GM23338 (cell line): Measurements from ENCODE around the gene CACNB2. TPM values are rescaled to one million over a fixed set of nuclear protein-coding genes. Genes with fewer than 3 reads are reported as not detected.

ENCODE experiments used
- ATAC-seq: fragments of 200-7000 bp; cut with Tn5 transposase; 3 replicates; pipeline ENCODE4 v1.9.1; 2020
- DNase-seq: peaks from one replicate; pipeline ENCODE4 v3.0.0-alpha.2; 2015; ENCODE audit warnings: low spot score
- H2AFZ ChIP-seq: fragments of 200-600 bp; sonication (generic); 2 replicates; pipeline ENCODE4 v1.8.0; 2016; ENCODE audit warnings: antibody characterized with exemption, mild to moderate bottlenecking, moderate library complexity
- H3F3A ChIP-seq: fragments of 200-600 bp; sonication (generic); replicated peaks from 2 replicates; pipeline ENCODE4 v1.8.0; 2017; ENCODE audit warnings: antibody characterized with exemption, mixed run types, low read depth
- H3K27ac ChIP-seq: fragments of 200-600 bp; sonication (generic); 2 replicates; pipeline ENCODE4 v1.6.1; 2016; ENCODE audit warnings: low read depth
- H3K27me3 ChIP-seq: fragments of 200-600 bp; sonication (generic); 2 replicates; pipeline ENCODE4 v1.8.0; 2016; ENCODE audit warnings: mild to moderate bottlenecking, mixed run types, moderate library complexity; ENCODE audit not compliant: insufficient read depth
- H3K36me3 ChIP-seq: fragments of 200-600 bp; sonication (generic); 2 replicates; pipeline ENCODE4 v1.8.0; 2016; ENCODE audit warnings: mild to moderate bottlenecking; ENCODE audit not compliant: insufficient read depth
- H3K4me1 ChIP-seq: fragments of 200-600 bp; sonication (generic); 2 replicates; pipeline ENCODE4 v1.8.0; 2016; ENCODE audit warnings: mild to moderate bottlenecking, moderate library complexity; ENCODE audit not compliant: insufficient read depth
- H3K4me2 ChIP-seq: fragments of 200-600 bp; sonication (generic); 2 replicates; pipeline ENCODE4 v1.7.1; 2017; ENCODE audit warnings: mixed run types
- H3K4me3 ChIP-seq: fragments of 200-600 bp; sonication (generic); 2 replicates; pipeline ENCODE4 v1.6.1; 2016; ENCODE audit warnings: mixed run types
- H3K79me2 ChIP-seq: fragments of 200-600 bp; sonication (generic); replicated peaks from 2 replicates; pipeline ENCODE4 v1.8.0; 2017; ENCODE audit warnings: mild to moderate bottlenecking; ENCODE audit not compliant: insufficient read depth
- H3K9me2 ChIP-seq: fragments of 200-600 bp; sonication (generic); 2 replicates; pipeline ENCODE4 v1.8.0; 2017; ENCODE audit not compliant: insufficient read depth
- H4K20me1 ChIP-seq: fragments of 200-600 bp; sonication (generic); replicated peaks from 2 replicates; pipeline ENCODE4 v1.8.0; 2017; ENCODE audit warnings: mild to moderate bottlenecking; ENCODE audit not compliant: insufficient read depth
- H3K27ac Mint-ChIP-seq: 2 replicates; pipeline ENCODE4 v1.8.0; 2020; ENCODE audit warnings: inconsistent platforms, mild to moderate bottlenecking, moderate library complexity, mixed read lengths
- H3K27me3 Mint-ChIP-seq: 3 replicates; pipeline ENCODE4 v1.8.0; 2022; ENCODE audit warnings: low read depth, mild to moderate bottlenecking, moderate library complexity, mixed read lengths, inconsistent platforms; ENCODE audit not compliant: insufficient read depth, poor library complexity
- H3K36me3 Mint-ChIP-seq: 3 replicates; pipeline ENCODE4 v1.8.0; 2021; ENCODE audit warnings: low read depth, mild to moderate bottlenecking, inconsistent platforms, moderate library complexity, mixed read lengths
- H3K4me1 Mint-ChIP-seq: 3 replicates; pipeline ENCODE4 v1.8.0; 2020; ENCODE audit warnings: mild to moderate bottlenecking, inconsistent platforms, mixed read lengths
- H3K4me3 Mint-ChIP-seq: 3 replicates; pipeline ENCODE4 v1.8.0; 2021; ENCODE audit warnings: moderate library complexity, mild to moderate bottlenecking, inconsistent platforms, mixed read lengths
- H3K9me3 Mint-ChIP-seq: 3 replicates; pipeline ENCODE4 v1.8.0; 2020; ENCODE audit warnings: moderate library complexity, mild to moderate bottlenecking, inconsistent platforms, mixed read lengths
- STAT1 ChIP-seq: IDR thresholded peaks from one replicate; pipeline ENCODE4 v1.6.1; 2016; ENCODE audit warnings: antibody characterized with exemption; ENCODE audit not compliant: unreplicated experiment
- ZNF114 ChIP-seq: fragments of 250-450 bp; sonication (Bioruptor Pico); IDR thresholded peaks from 2 replicates; pipeline ENCODE4 v1.5.0; 2020; ENCODE audit warnings: mild to moderate bottlenecking, moderate library complexity
- polyA plus RNA-seq: library from polyadenylated mRNA; unstranded; fragments of >200 nt; fragmentation: Nextera tagmentation; extraction: Ambion mirVana; gene quantifications from 2 replicates; pipeline ENCODE4 v1.2.1, GENCODE V29; 2016
- total RNA-seq: library from RNA; depleted of rRNA; stranded (reverse); fragments of >200 nt; shearing (Covaris generic); gene quantifications from 2 replicates; pipeline ENCODE4 v1.2.3, GENCODE V29; 2014
- TF ChIP-seq, protein P1 (sequence below): fragments of 250-450 bp; sonication (Bioruptor Pico); IDR thresholded peaks from 2 replicates; pipeline ENCODE4 v1.5.0; 2020; ENCODE audit warnings: mild to moderate bottlenecking, moderate library complexity
- TF ChIP-seq, protein P2 (sequence below): IDR thresholded peaks from one replicate; pipeline ENCODE4 v1.6.1; 2018; ENCODE audit warnings: antibody characterized with exemption; ENCODE audit not compliant: unreplicated experiment

Gene CACNB2
- total and polyA plus RNA-seq, 2 experiments from 2014 or later = 5.0 to 5.9 TPM

DNA sequence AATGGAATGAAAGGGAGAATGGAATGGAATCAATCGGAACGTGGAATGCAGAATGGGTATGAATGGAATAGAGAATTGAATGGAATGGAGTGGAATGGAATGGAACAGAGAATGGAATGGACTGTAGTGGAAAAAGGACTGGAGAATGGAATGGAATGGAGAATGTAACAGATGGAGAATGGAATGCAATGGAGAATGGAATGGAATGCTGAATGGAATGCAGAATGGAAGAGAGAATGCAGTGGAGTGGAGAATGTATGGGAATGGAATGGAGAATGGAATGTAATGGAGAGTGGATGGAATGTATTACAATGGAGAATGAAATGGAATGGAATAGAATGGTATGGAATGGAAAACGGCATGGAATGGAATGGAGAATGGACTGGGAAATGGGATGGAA, 414.3 kb downstream of the CACNB2 start:
- Mint-ChIP-seq H3K27ac (no peak overlapping the region), H3K4me3 (no peak overlapping the region), H3K36me3 (peaks cover 12% of the 10 kb centered on the region), H3K4me1 (no peaks in the 10 kb centered on the region), H3K27me3 (no peaks in the 10 kb centered on the region), H3K9me3 (no peaks in the 10 kb centered on the region)
- Histone ChIP-seq H4K20me1 (no peaks in the 10 kb centered on the region), H3K4me2 (no peak overlapping the region), H3K4me3 (no peak overlapping the region), H3K27me3 (no peaks in the 10 kb centered on the region), H3F3A (no peaks in the 10 kb centered on the region), H3K4me1 (no peaks in the 10 kb centered on the region), H3K36me3 (peaks cover 24% of the 10 kb centered on the region; the same call in 1 of the 2 replicates), H3K9me2 (no peaks in the 10 kb centered on the region), H3K79me2 (no peaks in the 10 kb centered on the region), H2AFZ (no peak overlapping the region), H3K27ac (peak overlapping the region; percentile 67; the same call in 1 of the 2 replicates)
- TF ChIP-seq STAT1 (no peak), ZNF114 (no peak)
- TF ChIP-seq, protein P1, sequence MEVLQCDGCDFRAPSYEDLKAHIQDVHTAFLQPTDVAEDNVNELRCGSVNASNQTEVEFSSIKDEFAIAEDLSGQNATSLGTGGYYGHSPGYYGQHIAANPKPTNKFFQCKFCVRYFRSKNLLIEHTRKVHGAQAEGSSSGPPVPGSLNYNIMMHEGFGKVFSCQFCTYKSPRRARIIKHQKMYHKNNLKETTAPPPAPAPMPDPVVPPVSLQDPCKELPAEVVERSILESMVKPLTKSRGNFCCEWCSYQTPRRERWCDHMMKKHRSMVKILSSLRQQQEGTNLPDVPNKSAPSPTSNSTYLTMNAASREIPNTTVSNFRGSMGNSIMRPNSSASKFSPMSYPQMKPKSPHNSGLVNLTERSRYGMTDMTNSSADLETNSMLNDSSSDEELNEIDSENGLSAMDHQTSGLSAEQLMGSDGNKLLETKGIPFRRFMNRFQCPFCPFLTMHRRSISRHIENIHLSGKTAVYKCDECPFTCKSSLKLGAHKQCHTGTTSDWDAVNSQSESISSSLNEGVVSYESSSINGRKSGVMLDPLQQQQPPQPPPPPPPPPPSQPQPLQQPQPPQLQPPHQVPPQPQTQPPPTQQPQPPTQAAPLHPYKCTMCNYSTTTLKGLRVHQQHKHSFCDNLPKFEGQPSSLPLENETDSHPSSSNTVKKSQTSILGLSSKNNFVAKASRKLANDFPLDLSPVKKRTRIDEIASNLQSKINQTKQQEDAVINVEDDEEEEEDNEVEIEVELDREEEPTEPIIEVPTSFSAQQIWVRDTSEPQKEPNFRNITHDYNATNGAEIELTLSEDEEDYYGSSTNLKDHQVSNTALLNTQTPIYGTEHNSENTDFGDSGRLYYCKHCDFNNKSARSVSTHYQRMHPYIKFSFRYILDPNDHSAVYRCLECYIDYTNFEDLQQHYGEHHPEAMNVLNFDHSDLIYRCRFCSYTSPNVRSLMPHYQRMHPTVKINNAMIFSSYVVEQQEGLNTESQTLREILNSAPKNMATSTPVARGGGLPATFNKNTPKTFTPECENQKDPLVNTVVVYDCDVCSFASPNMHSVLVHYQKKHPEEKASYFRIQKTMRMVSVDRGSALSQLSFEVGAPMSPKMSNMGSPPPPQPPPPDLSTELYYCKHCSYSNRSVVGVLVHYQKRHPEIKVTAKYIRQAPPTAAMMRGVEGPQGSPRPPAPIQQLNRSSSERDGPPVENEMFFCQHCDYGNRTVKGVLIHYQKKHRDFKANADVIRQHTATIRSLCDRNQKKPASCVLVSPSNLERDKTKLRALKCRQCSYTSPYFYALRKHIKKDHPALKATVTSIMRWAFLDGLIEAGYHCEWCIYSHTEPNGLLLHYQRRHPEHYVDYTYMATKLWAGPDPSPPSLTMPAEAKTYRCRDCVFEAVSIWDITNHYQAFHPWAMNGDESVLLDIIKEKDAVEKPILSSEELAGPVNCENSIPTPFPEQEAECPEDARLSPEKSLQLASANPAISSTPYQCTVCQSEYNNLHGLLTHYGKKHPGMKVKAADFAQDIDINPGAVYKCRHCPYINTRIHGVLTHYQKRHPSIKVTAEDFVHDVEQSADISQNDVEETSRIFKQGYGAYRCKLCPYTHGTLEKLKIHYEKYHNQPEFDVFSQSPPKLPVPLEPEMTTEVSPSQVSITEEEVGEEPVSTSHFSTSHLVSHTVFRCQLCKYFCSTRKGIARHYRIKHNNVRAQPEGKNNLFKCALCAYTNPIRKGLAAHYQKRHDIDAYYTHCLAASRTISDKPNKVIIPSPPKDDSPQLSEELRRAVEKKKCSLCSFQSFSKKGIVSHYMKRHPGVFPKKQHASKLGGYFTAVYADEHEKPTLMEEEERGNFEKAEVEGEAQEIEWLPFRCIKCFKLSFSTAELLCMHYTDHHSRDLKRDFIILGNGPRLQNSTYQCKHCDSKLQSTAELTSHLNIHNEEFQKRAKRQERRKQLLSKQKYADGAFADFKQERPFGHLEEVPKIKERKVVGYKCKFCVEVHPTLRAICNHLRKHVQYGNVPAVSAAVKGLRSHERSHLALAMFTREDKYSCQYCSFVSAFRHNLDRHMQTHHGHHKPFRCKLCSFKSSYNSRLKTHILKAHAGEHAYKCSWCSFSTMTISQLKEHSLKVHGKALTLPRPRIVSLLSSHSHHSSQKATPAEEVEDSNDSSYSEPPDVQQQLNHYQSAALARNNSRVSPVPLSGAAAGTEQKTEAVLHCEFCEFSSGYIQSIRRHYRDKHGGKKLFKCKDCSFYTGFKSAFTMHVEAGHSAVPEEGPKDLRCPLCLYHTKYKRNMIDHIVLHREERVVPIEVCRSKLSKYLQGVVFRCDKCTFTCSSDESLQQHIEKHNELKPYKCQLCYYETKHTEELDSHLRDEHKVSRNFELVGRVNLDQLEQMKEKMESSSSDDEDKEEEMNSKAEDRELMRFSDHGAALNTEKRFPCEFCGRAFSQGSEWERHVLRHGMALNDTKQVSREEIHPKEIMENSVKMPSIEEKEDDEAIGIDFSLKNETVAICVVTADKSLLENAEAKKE (CRISPR knock-in tag) = no peak
- TF ChIP-seq, protein P2, sequence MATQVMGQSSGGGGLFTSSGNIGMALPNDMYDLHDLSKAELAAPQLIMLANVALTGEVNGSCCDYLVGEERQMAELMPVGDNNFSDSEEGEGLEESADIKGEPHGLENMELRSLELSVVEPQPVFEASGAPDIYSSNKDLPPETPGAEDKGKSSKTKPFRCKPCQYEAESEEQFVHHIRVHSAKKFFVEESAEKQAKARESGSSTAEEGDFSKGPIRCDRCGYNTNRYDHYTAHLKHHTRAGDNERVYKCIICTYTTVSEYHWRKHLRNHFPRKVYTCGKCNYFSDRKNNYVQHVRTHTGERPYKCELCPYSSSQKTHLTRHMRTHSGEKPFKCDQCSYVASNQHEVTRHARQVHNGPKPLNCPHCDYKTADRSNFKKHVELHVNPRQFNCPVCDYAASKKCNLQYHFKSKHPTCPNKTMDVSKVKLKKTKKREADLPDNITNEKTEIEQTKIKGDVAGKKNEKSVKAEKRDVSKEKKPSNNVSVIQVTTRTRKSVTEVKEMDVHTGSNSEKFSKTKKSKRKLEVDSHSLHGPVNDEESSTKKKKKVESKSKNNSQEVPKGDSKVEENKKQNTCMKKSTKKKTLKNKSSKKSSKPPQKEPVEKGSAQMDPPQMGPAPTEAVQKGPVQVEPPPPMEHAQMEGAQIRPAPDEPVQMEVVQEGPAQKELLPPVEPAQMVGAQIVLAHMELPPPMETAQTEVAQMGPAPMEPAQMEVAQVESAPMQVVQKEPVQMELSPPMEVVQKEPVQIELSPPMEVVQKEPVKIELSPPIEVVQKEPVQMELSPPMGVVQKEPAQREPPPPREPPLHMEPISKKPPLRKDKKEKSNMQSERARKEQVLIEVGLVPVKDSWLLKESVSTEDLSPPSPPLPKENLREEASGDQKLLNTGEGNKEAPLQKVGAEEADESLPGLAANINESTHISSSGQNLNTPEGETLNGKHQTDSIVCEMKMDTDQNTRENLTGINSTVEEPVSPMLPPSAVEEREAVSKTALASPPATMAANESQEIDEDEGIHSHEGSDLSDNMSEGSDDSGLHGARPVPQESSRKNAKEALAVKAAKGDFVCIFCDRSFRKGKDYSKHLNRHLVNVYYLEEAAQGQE = no peak
- ATAC-seq = no peak
- DNase-seq = peak; percentile 51
